ENCODE measurements around the gene L3MBTL4.

- TF ChIP-seq POLR2A (IDR thresholded peaks at IDR 0.05) (no peak), CTCF (IDR thresholded peaks at IDR 0.05) (no peak), POLR2AphosphoS5 (IDR thresholded peaks at IDR 0.05) (no peak)
Observed at GRCh38 chr18:5964596-5964995, 450.1 kb downstream of the L3MBTL4 start.

All from upper lobe of left lung (tissue), 4 donors.